GM12878 (cell line): ENCODE data around the gene XPNPEP2. TPM values are rescaled to one million over a fixed set of nuclear protein-coding genes. Genes with fewer than 3 reads are reported as not detected.
A peak's percentile ranks its signal among the peaks of the same experiment; 100 is the strongest.

Experiments used
- ATAC-seq: fragments of 200-7000 bp; cut with Tn5 transposase; 3 replicates; pipeline ENCODE4 v1.9.1; 2020; ENCODE audit warnings: mild to moderate bottlenecking, moderate library complexity
- BruUV-seq: library from RNA; stranded (reverse); fragments of 400-500 nt; replicated peaks from 2 replicates; lab custom pipeline; 2021; lab: Mats Ljungman, UMichigan
- CTCF ChIA-PET: fragments of 300-600 bp; sonication (Branson Sonifier 250); formaldehyde crosslinking; extraction: SDS; loops from one replicate; lab custom pipeline; 2021; ENCODE audit warnings: inconsistent platforms; lab: Yijun Ruan, JAX
- POLR2A ChIA-PET: fragments of 350-600 bp; formaldehyde crosslinking; extraction: SDS; loops from one replicate; lab custom pipeline; 2021; ENCODE audit warnings: inconsistent platforms; lab: Charles Lee
- RAD21 ChIA-PET: fragments of 300-600 bp; sonication (Branson Sonifier 250); formaldehyde crosslinking; loops from one replicate; lab custom pipeline; 2023; ENCODE audit warnings: antibody characterized with exemption; ENCODE audit not compliant: unreplicated experiment; lab: Charles Lee
- SMC1A ChIA-PET: fragments of 300-600 bp; sonication (Branson Sonifier 250); formaldehyde crosslinking; loops from one replicate; lab custom pipeline; 2023; ENCODE audit not compliant: unreplicated experiment, uncharacterized antibody; lab: Charles Lee
- DNase-seq: peaks from one replicate; pipeline ENCODE4 v3.0.0-alpha.2; 2011; ENCODE audit warnings: low read depth, low spot score
- FAIRE-seq: peaks from 3 replicates; lab custom pipeline; 2011; peaks lifted over from hg19 to GRCh38; lab: Jason Lieb, UNC
- H2AFZ ChIP-seq: 2 replicates; pipeline ENCODE4 v1.6.0; 2011; ENCODE audit warnings: low read depth, low read length, control low read depth; ENCODE audit not compliant: control insufficient read depth
- H3K27ac ChIP-seq: 2 replicates; pipeline ENCODE4 v1.5.1; 2011; ENCODE audit warnings: control low read depth; ENCODE audit not compliant: control insufficient read depth, insufficient read depth
- H3K27me3 ChIP-seq, 2 experiments: replicated peaks in 1 of 2; 2 replicates each; pipeline versions ENCODE4 v1.6.0 to v1.6.1; 2011; ENCODE audit warnings: low read length in 1 of 2; ENCODE audit not compliant: control insufficient read depth in 2 of 2, insufficient read depth in 2 of 2
- H3K36me3 ChIP-seq, 2 experiments: 2 replicates each; pipeline ENCODE4 v1.5.1; 2011; ENCODE audit warnings: low read length in 1 of 2; ENCODE audit not compliant: control insufficient read depth in 2 of 2, insufficient read depth in 2 of 2
- H3K4me1 ChIP-seq: 2 replicates; pipeline ENCODE4 v1.6.1; 2011; ENCODE audit warnings: mild to moderate bottlenecking, low read length, moderate library complexity, mixed read lengths; ENCODE audit not compliant: control insufficient read depth, insufficient read depth
- H3K4me2 ChIP-seq: 2 replicates; pipeline ENCODE4 v1.6.0; 2011; ENCODE audit warnings: control low read depth; ENCODE audit not compliant: control insufficient read depth, insufficient read depth
- H3K4me3 ChIP-seq: fragments of 200-600 bp; sonication (generic); 2 replicates; pipeline ENCODE4 v1.5.1; 2016
- H3K79me2 ChIP-seq: 2 replicates; pipeline ENCODE4 v1.6.0; 2011; ENCODE audit warnings: low read length; ENCODE audit not compliant: control insufficient read depth, insufficient read depth
- H3K9ac ChIP-seq: 2 replicates; pipeline ENCODE4 v1.8.0; 2011; ENCODE audit warnings: low read length, control low read depth, mixed read lengths; ENCODE audit not compliant: control insufficient read depth, insufficient read depth
- H3K9me3 ChIP-seq: replicated peaks from 3 replicates; pipeline ENCODE4 v1.5.1; 2011; ENCODE audit warnings: mild to moderate bottlenecking, low read length; ENCODE audit not compliant: control insufficient read depth, insufficient read depth
- H4K20me1 ChIP-seq: 2 replicates; pipeline ENCODE4 v1.6.0; 2011; ENCODE audit not compliant: control insufficient read depth, insufficient read depth
- BRCA1 ChIP-seq: IDR thresholded peaks from 2 replicates; pipeline ENCODE4 v1.6.1; 2011; ENCODE audit warnings: low read depth, low read length, improper control_type of control experiment
- CHD1 ChIP-seq: IDR thresholded peaks from 2 replicates; pipeline ENCODE4 v1.6.1; 2012; ENCODE audit warnings: low read depth, low read length, improper control_type of control experiment
- E2F4 ChIP-seq: IDR thresholded peaks from 2 replicates; pipeline ENCODE4 v1.6.1; 2012; ENCODE audit warnings: low read depth, low read length, improper control_type of control experiment
- HDGF ChIP-seq: fragments of 450-650 bp; IDR thresholded peaks from 2 replicates; pipeline ENCODE4 v1.6.1; 2016; ENCODE audit warnings: antibody characterized with exemption
- MTA3 ChIP-seq: IDR thresholded peaks from 2 replicates; pipeline ENCODE4 v1.6.1; 2012; ENCODE audit warnings: low read length, inconsistent platforms, borderline replicate concordance
- NFYB ChIP-seq: IDR thresholded peaks from 2 replicates; pipeline ENCODE4 v1.6.1; 2011; ENCODE audit warnings: low read depth, mild to moderate bottlenecking, low read length, improper control_type of control experiment, moderate library complexity; ENCODE audit not compliant: insufficient read depth
- NR2C1 ChIP-seq: fragments of 450-650 bp; IDR thresholded peaks from 2 replicates; pipeline ENCODE4 v1.6.1; 2017; ENCODE audit warnings: antibody characterized with exemption, mild to moderate bottlenecking, moderate library complexity
- NR2C2 ChIP-seq: IDR thresholded peaks from 2 replicates; pipeline ENCODE4 v1.6.1; 2011; ENCODE audit warnings: borderline replicate concordance, low read depth; ENCODE audit not compliant: control insufficient read depth, insufficient read length
- NR2F1 ChIP-seq: fragments of 450-650 bp; conservative IDR thresholded peaks from 2 replicates; pipeline ENCODE4 v1.6.1; 2017; ENCODE audit warnings: mild to moderate bottlenecking
- POLR2AphosphoS2 ChIP-seq: IDR thresholded peaks from 2 replicates; pipeline ENCODE4 v1.6.1; 2011; ENCODE audit warnings: low read depth, mild to moderate bottlenecking, low read length, improper control_type of control experiment, moderate library complexity
- RAD21 ChIP-seq: IDR thresholded peaks from 2 replicates; pipeline ENCODE4 v1.6.1; 2011; ENCODE audit warnings: mild to moderate bottlenecking, low read depth, low read length, moderate library complexity; ENCODE audit not compliant: insufficient read depth
- RUNX3 ChIP-seq: IDR thresholded peaks from 2 replicates; pipeline ENCODE4 v1.6.1; 2012; ENCODE audit warnings: low read length, inconsistent platforms
- SIN3A ChIP-seq: IDR thresholded peaks from 2 replicates; pipeline ENCODE4 v1.6.1; 2012; ENCODE audit warnings: low read depth, low read length, improper control_type of control experiment
- SKIL ChIP-seq: fragments of 450-650 bp; IDR thresholded peaks from 2 replicates; pipeline ENCODE4 v1.6.1; 2017; ENCODE audit warnings: mild to moderate bottlenecking, low read depth, inconsistent platforms; ENCODE audit not compliant: poor library complexity, severe bottlenecking
- SMAD1 ChIP-seq: fragments of 450-650 bp; IDR thresholded peaks from 2 replicates; pipeline ENCODE4 v1.6.1; 2018; ENCODE audit warnings: mild to moderate bottlenecking, low read depth; ENCODE audit not compliant: partially characterized antibody
- SP1 ChIP-seq: IDR thresholded peaks from one replicate; pipeline ENCODE4 v1.6.1; 2011; ENCODE audit warnings: low read depth, low read length
- ZBTB11 ChIP-seq: fragments of 450-650 bp; formaldehyde crosslinking; IDR thresholded peaks from 2 replicates; pipeline ENCODE4 v1.5.0; 2022; ENCODE audit warnings: mild to moderate bottlenecking, missing genetic modification characterization
- WGBS: methylation state at CpG from one replicate; pipeline ENCODE4 v1.1.6; 2016; ENCODE audit warnings: low lambda C conversion rate; ENCODE audit not compliant: insufficient replicate concordance, insufficient coverage; ENCODE audit errors: missing lambda C conversion rate; 5-methylcytosine and 5-hydroxymethylcytosine counted together
- in situ Hi-C: fragments of 300-500 bp; cut with MboI; formaldehyde crosslinking; loops from 9 replicates; pipeline ENCODE4 v1.14.3; 2018; ENCODE audit warnings: mixed read lengths
- intact Hi-C: fragments of 100-400 bp; cut with micrococcal nuclease; formaldehyde crosslinking; loops from one replicate; pipeline ENCODE4 v1.14.2; 2022; ENCODE audit not compliant: unreplicated experiment
- polyA plus RNA-seq, 11 experiments: library from polyadenylated mRNA; depleted of rRNA in 4 of 11; unstranded in 6 of 11; stranded (reverse) in 5 of 11; fragments of >200 nt; fragmentation: Nextera tagmentation in 4 of 11; fragmentation: Illumina TruSeq in 1 of 11; extraction: Ambion mirVana in 4 of 11; extraction: Trizol in 1 of 11; gene quantifications; 1 replicate in 1 of 11; 2 replicates in 10 of 11; pipeline versions ENCODE4 v1.2.1 to v1.2.3, GENCODE V29; 2011 to 2016; ENCODE audit warnings: inconsistent platforms in 2 of 11, missing spikeins in 2 of 11, low read depth in 1 of 11
- total RNA-seq, 4 experiments: library from RNA; depleted of rRNA in 3 of 4; stranded (reverse); fragments of >200 nt in 3 of 4; fragmentation: Illumina TruSeq in 1 of 4; extraction: Trizol in 1 of 4; gene quantifications; 2 replicates each; pipeline versions ENCODE4 v1.2.1 to v1.2.3, GENCODE V29; 2013 to 2021

XPNPEP2 gene
- total and polyA plus RNA-seq, 10 of the 15 experiments (the other 5 are each of a cell fraction or from before 2014, with no cell fraction given), result 0.04 to 0.37 (median 0.15) TPM

GRCh38 chrX:129779086-129779672 lies 40.4 kb downstream of the XPNPEP2 start (continued):
- no peak for TF ChIP-seq SKIL
- no peak for TF ChIP-seq SIN3A
- no peak for TF ChIP-seq NR2C1
- no peak for TF ChIP-seq POLR2AphosphoS2
- no peak for TF ChIP-seq NFYB
- TF ChIP-seq BRCA1, result no peak
- TF ChIP-seq HDGF, result peak; percentile 83
- no peak for TF ChIP-seq RAD21
- TF ChIP-seq NR2C2, result no peak

- Histone ChIP-seq H3K4me3 (peak within 1 kb of the TSS; percentile 75), H3K9ac (peak within 1 kb of the TSS; percentile 93), H3K36me3 (peaks cover 0 to 8% of the 10 kb centered on the region in 2 experiments; a peak in 2 of 4 replicates), H3K79me2 (peaks cover 58% of the 10 kb centered on the region), H3K4me2 (peak within 1 kb of the TSS; percentile 90), H2AFZ (no peak within 1 kb of the TSS; the same call in 1 of the 2 replicates), H3K27ac (peak within 1 kb of the TSS; percentile 94), H4K20me1 (no peaks in the 10 kb centered on the region), H3K27me3 (no peaks in the 10 kb centered on the region), H3K9me3 (no peaks in the 10 kb centered on the region), H3K4me1 (peaks cover 48% of the 10 kb centered on the region)
- no TSS peak for BruUV-seq
- ATAC-seq (peak; percentile 41), FAIRE-seq (no peak), DNase-seq (no peak)
- in situ Hi-C loops, result no loop called here
- POLR2A ChIA-PET, result interaction anchor here (1.2 to 11.2 kb wide), 4 partner anchors 9 to 307 kb away, joined by 3 to 169 read pairs (median 11); no protein-coding TSS in a partner anchor
- 7% methylated on average over 13 of the region's 13 CpGs for WGBS
- intact Hi-C loops, result loop anchor here (2.0 to 10.0 kb wide), 2 partner anchors 21 to 395 kb away; partner anchors contain the start of gene RAB33A
- RAD21 ChIA-PET, result interaction anchor here (5.1 to 7.0 kb wide), 2 partner anchors 9 to 22 kb away, joined by 65 to 166 read pairs; no protein-coding TSS in a partner anchor
- SMC1A ChIA-PET, result interaction anchor here (5.0 to 14.8 kb wide), 3 partner anchors 10 to 43 kb away, joined by 20 to 165 read pairs (median 58); no protein-coding TSS in a partner anchor
- CTCF ChIA-PET, result interaction anchor here (1.0 to 4.9 kb wide), 2 partner anchors 9 to 46 kb away, joined by 3 to 66 read pairs; no protein-coding TSS in a partner anchor
- TF ChIP-seq RUNX3 (no peak), CHD1 (0 out of 2 replicates have a peak, but pooled peaks have one; percentile 32), SP1 (no peak), SMAD1 (peak; percentile 10), MTA3 (no peak), E2F4 (no peak), ZBTB11 (CRISPR knock-in tag) (no peak), NR2F1 (0 out of 2 replicates have a peak, but pooled peaks have one; percentile 12)
Measured at GRCh38 chrX:129779747-129780146, 41.0 kb downstream of the XPNPEP2 start, which contains the start of gene SASH3. Gene SASH3, plus strand, starts transcription at chrX:129779949. Its CDS starts 149 bp downstream, at chrX:129780098.
